Measurements from ENCODE around the gene SLC12A8. TPM values are rescaled to one million over a fixed set of nuclear protein-coding genes. Genes with fewer than 3 reads are reported as not detected.

Gene SLC12A8
- polyA plus RNA-seq, 1 of the 3 experiments (the other 2 are of a cell fraction): 7.5 TPM

- no peak for TF ChIP-seq CHD2 (IDR thresholded peaks at IDR 0.05; ENCODE audit: low read length, partially characterized antibody)
- no peak for TF ChIP-seq ZBTB33 (IDR thresholded peaks at IDR 0.05; ENCODE audit: borderline replicate concordance, low read depth)
- no peak for TF ChIP-seq RAD21 (IDR thresholded peaks at IDR 0.05; ENCODE audit: low read length)
- no peak for TF ChIP-seq EP300 (IDR thresholded peaks at IDR 0.05; ENCODE audit: borderline replicate concordance in 1 of 2, low read depth in 1 of 2, low read length in 1 of 2)
- no peak for TF ChIP-seq RFX5 (IDR thresholded peaks at IDR 0.05; ENCODE audit: low read length)
- no peak for TF ChIP-seq GABPA (IDR thresholded peaks at IDR 0.05; ENCODE audit: low read depth)
- no peak for TF ChIP-seq MEF2A (IDR thresholded peaks at IDR 0.05; ENCODE audit: borderline replicate concordance, low read depth)
- TF ChIP-seq FOXM1 (IDR thresholded peaks at IDR 0.05; ENCODE audit: low read depth): no peak
- TF ChIP-seq NRF1 (IDR thresholded peaks at IDR 0.05; ENCODE audit: low read depth, low read length): no peak
- TF ChIP-seq YY1 (IDR thresholded peaks at IDR 0.05; ENCODE audit: low read depth): no peak
- TF ChIP-seq GATA2 (CRISPR knock-in tag; IDR thresholded peaks at IDR 0.05): no peak
- TF ChIP-seq, protein P1, sequence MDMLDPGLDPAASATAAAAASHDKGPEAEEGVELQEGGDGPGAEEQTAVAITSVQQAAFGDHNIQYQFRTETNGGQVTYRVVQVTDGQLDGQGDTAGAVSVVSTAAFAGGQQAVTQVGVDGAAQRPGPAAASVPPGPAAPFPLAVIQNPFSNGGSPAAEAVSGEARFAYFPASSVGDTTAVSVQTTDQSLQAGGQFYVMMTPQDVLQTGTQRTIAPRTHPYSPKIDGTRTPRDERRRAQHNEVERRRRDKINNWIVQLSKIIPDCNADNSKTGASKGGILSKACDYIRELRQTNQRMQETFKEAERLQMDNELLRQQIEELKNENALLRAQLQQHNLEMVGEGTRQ (IDR thresholded peaks at IDR 0.05; ENCODE audit: borderline replicate concordance, low read depth, low read length): no peak
- TF ChIP-seq SMC3 (IDR thresholded peaks at IDR 0.05; ENCODE audit: low read depth, low read length): no peak
- TF ChIP-seq JUND (IDR thresholded peaks at IDR 0.05): no peak
- no peak overlapping the region for H3K9ac ChIP-seq
- no peaks in the 10 kb centered on the region for H4K20me1 ChIP-seq (ENCODE audit: insufficient read depth)
- no peak overlapping the region for H3K4me2 ChIP-seq
- H3K4me3 ChIP-seq (ENCODE audit: low read depth in 2 of 2, low read length in 1 of 2): no peak overlapping the region
- POLR2A ChIA-PET: no interaction called here
- DNase-seq: no peak
- H3K27ac ChIP-seq (ENCODE audit: low read depth in 2 of 2, low read length in 1 of 2): no peak overlapping the region
- 89% methylated on average over 10 of the region's 10 CpGs for WGBS (ENCODE audit: low lambda C conversion rate)
- no peaks in the 10 kb centered on the region for H3K36me3 ChIP-seq (replicated peaks in 1 of 2; ENCODE audit: control insufficient read depth in 1 of 2, insufficient read depth in 2 of 2, low read length in 1 of 2)
- H3K27me3 ChIP-seq (ENCODE audit: insufficient read depth): no peaks in the 10 kb centered on the region
- no peaks in the 10 kb centered on the region for H3K9me3 ChIP-seq
- H3K79me2 ChIP-seq (ENCODE audit: insufficient read depth): no peaks in the 10 kb centered on the region
- H3K4me1 ChIP-seq (ENCODE audit: control insufficient read depth in 1 of 2, insufficient read depth in 2 of 2, low read depth in 1 of 2, low read length in 1 of 2): no peaks in the 10 kb centered on the region
- CTCF ChIA-PET: no interaction called here
- H2AFZ ChIP-seq (ENCODE audit: low read depth): no peak overlapping the region
- H3F3A ChIP-seq (replicated peaks; ENCODE audit: insufficient read depth): peaks cover 4% of the 10 kb centered on the region
- no peaks in the 10 kb centered on the region for H3K9me2 ChIP-seq
Observed at GRCh38 chr3:125220183-125220582, 7.6 kb upstream of the SLC12A8 start.

DNA sequence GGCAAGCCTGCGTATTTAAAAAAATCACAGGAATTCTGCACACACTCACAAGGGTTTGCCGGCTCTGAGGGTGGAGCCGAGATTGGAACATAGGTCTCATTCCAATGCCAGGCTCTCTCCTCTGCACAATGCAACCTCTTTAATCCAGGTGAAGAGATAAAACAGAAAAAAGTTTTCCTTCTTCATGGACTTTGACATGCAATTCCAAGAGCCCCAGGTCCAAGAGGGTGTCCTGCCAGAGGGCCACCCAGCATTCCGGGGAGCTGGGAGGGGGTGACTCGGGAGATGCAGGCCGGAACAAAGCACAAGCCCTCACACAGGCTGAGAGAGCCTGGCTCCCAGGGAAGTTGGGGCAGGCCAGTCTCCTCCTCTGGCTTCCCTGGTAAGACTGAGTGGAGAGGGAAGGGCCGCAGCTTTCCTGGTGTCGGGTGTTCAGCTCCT, 6.7 kb upstream of the SLC12A8 start:
- no peak overlapping the region for H2AFZ ChIP-seq (ENCODE audit: low read depth)
- no peaks in the 10 kb centered on the region for H3K9me2 ChIP-seq
- H3K79me2 ChIP-seq (ENCODE audit: insufficient read depth): no peaks in the 10 kb centered on the region
- peaks cover 0 to under 1% of the 10 kb centered on the region in 2 experiments; a peak in 1 of 4 replicates for H3K4me1 ChIP-seq (ENCODE audit: control insufficient read depth in 1 of 2, insufficient read depth in 2 of 2, low read depth in 1 of 2, low read length in 1 of 2)
- no peaks in the 10 kb centered on the region for H4K20me1 ChIP-seq (ENCODE audit: insufficient read depth)
- peaks cover 6% of the 10 kb centered on the region for H3F3A ChIP-seq (replicated peaks; ENCODE audit: insufficient read depth)
- 90% methylated on average over 6 of the region's 8 CpGs for WGBS (ENCODE audit: low lambda C conversion rate)
- no peak overlapping the region for H3K4me3 ChIP-seq (ENCODE audit: low read depth in 2 of 2, low read length in 1 of 2)
- DNase-seq: no peak
- ChIA-PET CTCF (no interaction called here), POLR2A (no interaction called here)
- no peaks in the 10 kb centered on the region for H3K36me3 ChIP-seq (replicated peaks in 1 of 2; ENCODE audit: control insufficient read depth in 1 of 2, insufficient read depth in 2 of 2, low read length in 1 of 2)
- no peaks in the 10 kb centered on the region for H3K27me3 ChIP-seq (ENCODE audit: insufficient read depth)
- no peak overlapping the region for H3K27ac ChIP-seq (ENCODE audit: low read depth in 2 of 2, low read length in 1 of 2)
- TF ChIP-seq JUND (IDR thresholded peaks at IDR 0.05) (no peak), CHD2 (IDR thresholded peaks at IDR 0.05; ENCODE audit: low read length, partially characterized antibody) (no peak), SIN3A (IDR thresholded peaks at IDR 0.05; ENCODE audit: borderline replicate concordance, low read depth, low read length) (no peak), RFX5 (IDR thresholded peaks at IDR 0.05; ENCODE audit: low read length) (no peak), RXRA (IDR thresholded peaks at IDR 0.05; ENCODE audit: borderline replicate concordance, low read depth) (no peak), CTCF (IDR thresholded peaks at IDR 0.05) (no peak), TCF12 (IDR thresholded peaks at IDR 0.05) (no peak), MXI1 (IDR thresholded peaks at IDR 0.05; ENCODE audit: low read depth, low read length) (no peak), EZH2phosphoT487 (IDR thresholded peaks at IDR 0.05; ENCODE audit: borderline replicate concordance, low read depth) (no peak), SMC3 (IDR thresholded peaks at IDR 0.05; ENCODE audit: low read depth, low read length) (no peak), RAD21 (IDR thresholded peaks at IDR 0.05; ENCODE audit: low read length) (no peak), POLR2AphosphoS5 (IDR thresholded peaks at IDR 0.05; ENCODE audit: low read depth, low read length) (no peak)
- TF ChIP-seq, protein P2, sequence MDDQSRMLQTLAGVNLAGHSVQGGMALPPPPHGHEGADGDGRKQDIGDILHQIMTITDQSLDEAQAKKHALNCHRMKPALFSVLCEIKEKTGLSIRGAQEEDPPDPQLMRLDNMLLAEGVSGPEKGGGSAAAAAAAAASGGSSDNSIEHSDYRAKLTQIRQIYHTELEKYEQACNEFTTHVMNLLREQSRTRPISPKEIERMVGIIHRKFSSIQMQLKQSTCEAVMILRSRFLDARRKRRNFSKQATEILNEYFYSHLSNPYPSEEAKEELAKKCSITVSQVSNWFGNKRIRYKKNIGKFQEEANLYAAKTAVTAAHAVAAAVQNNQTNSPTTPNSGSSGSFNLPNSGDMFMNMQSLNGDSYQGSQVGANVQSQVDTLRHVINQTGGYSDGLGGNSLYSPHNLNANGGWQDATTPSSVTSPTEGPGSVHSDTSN (IDR thresholded peaks at IDR 0.05): no peak
- TF ChIP-seq, protein P3, sequence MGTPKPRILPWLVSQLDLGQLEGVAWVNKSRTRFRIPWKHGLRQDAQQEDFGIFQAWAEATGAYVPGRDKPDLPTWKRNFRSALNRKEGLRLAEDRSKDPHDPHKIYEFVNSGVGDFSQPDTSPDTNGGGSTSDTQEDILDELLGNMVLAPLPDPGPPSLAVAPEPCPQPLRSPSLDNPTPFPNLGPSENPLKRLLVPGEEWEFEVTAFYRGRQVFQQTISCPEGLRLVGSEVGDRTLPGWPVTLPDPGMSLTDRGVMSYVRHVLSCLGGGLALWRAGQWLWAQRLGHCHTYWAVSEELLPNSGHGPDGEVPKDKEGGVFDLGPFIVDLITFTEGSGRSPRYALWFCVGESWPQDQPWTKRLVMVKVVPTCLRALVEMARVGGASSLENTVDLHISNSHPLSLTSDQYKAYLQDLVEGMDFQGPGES (IDR thresholded peaks at IDR 0.05; ENCODE audit: low read depth, low read length): no peak
- H3K9me3 ChIP-seq: no peaks in the 10 kb centered on the region
- H3K4me2 ChIP-seq: no peak overlapping the region
- H3K9ac ChIP-seq: no peak overlapping the region

Data from SK-N-SH (cell line).